HepG2 (cell line): ENCODE data around the gene MFNG. TPM values are rescaled to one million over a fixed set of nuclear protein-coding genes. Genes with fewer than 3 reads are reported as not detected.

Experiments
- ATAC-seq: fragments of 200-7000 bp; cut with Tn5 transposase; 3 replicates; pipeline ENCODE4 v1.9.1; 2020; ENCODE audit warnings: mild to moderate bottlenecking, moderate library complexity
- BruUV-seq: library from RNA; stranded (reverse); fragments of 400-500 nt; replicated peaks from 2 replicates; lab custom pipeline; 2021; lab: Mats Ljungman, UMichigan
- CTCF ChIA-PET: fragments of 300-600 bp; formaldehyde crosslinking; extraction: SDS; loops from one replicate; lab custom pipeline; 2021; ENCODE audit warnings: low total read pairs, inconsistent platforms, low intra/inter-chr PET ratio; lab: Yijun Ruan, JAX
- POLR2A ChIA-PET: fragments of 350-600 bp; sonication (Branson Sonifier 250); formaldehyde crosslinking; loops from one replicate; lab custom pipeline; 2020; ENCODE audit warnings: antibody characterized with exemption, inconsistent platforms; lab: Yijun Ruan, JAX
- DNase-seq: peaks from one replicate; pipeline ENCODE4 v3.0.0-alpha.2; 2015; ENCODE audit warnings: low spot score
- FAIRE-seq: peaks from 3 replicates; lab custom pipeline; 2011; peaks lifted over from hg19 to GRCh38; lab: Jason Lieb, UNC
- H2AFZ ChIP-seq: one replicate; pipeline ENCODE4 v1.6.1; 2011; ENCODE audit warnings: low read length, inconsistent platforms
- H3K27ac ChIP-seq: fragments of 300-600 bp; 3 replicates; pipeline ENCODE4 v1.8.0; 2011; ENCODE audit warnings: mixed run types, mild to moderate bottlenecking, mixed read lengths, low read length, inconsistent platforms; ENCODE audit not compliant: insufficient read depth; ENCODE audit errors: extremely low read length
- H3K27me3 ChIP-seq, 2 experiments: fragments of 200-600 bp in 1 of 2; 2 replicates in 1 of 2; 3 replicates in 1 of 2; pipeline versions ENCODE4 v1.6.0 to v1.8.0; 2011; ENCODE audit warnings: low read length in 2 of 2, mild to moderate bottlenecking in 2 of 2, moderate library complexity in 2 of 2, inconsistent platforms in 1 of 2; ENCODE audit not compliant: insufficient read depth in 2 of 2, control insufficient read depth in 1 of 2
- H3K36me3 ChIP-seq, 2 experiments: fragments of 200-600 bp in 1 of 2; replicated peaks in 1 of 2; 2 replicates in 1 of 2; 3 replicates in 1 of 2; pipeline versions ENCODE4 v1.5.1 to v1.8.0; 2011; ENCODE audit warnings: low read length in 2 of 2, inconsistent platforms in 1 of 2; ENCODE audit not compliant: insufficient read depth in 2 of 2, control insufficient read depth in 1 of 2
- H3K4me1 ChIP-seq: 2 replicates; pipeline ENCODE4 v1.5.1; 2012; ENCODE audit warnings: low read length, inconsistent platforms; ENCODE audit not compliant: insufficient read depth
- H3K4me2 ChIP-seq: 2 replicates; pipeline ENCODE4 v1.6.0; 2011; ENCODE audit warnings: low read depth, low read length, inconsistent platforms
- H3K4me3 ChIP-seq, 3 experiments: fragments of 200-600 bp in 1 of 3; sonication (generic), shearing (Covaris generic) in 1 of 3; replicated peaks in 1 of 3; 2 replicates each; pipeline ENCODE4 v1.5.1; 2011 to 2016; ENCODE audit warnings: low read length in 3 of 3, inconsistent platforms in 2 of 3, low read depth in 2 of 3, mild to moderate bottlenecking in 2 of 3, control low read depth in 1 of 3, mixed read lengths in 1 of 3; ENCODE audit not compliant: insufficient read depth in 1 of 3
- H3K79me2 ChIP-seq: one replicate; pipeline ENCODE4 v1.6.1; 2011; ENCODE audit warnings: low read length, inconsistent platforms; ENCODE audit not compliant: insufficient read depth
- H3K9ac ChIP-seq: 2 replicates; pipeline ENCODE4 v1.6.0; 2011; ENCODE audit warnings: mild to moderate bottlenecking, low read depth, low read length, inconsistent platforms; ENCODE audit not compliant: insufficient read depth
- H3K9me3 ChIP-seq: 2 replicates; pipeline ENCODE4 v1.5.1; 2012; ENCODE audit warnings: mild to moderate bottlenecking, low read length
- H4K20me1 ChIP-seq: 2 replicates; pipeline ENCODE4 v1.6.0; 2011; ENCODE audit warnings: inconsistent platforms, mild to moderate bottlenecking, low read length, moderate library complexity; ENCODE audit not compliant: insufficient read depth
- AHR ChIP-seq: IDR thresholded peaks from 2 replicates; pipeline ENCODE4 v1.6.1; 2018; ENCODE audit warnings: missing genetic modification reagents, missing compliant biosample characterization
- ELF3 ChIP-seq: IDR thresholded peaks from 2 replicates; pipeline ENCODE4 v1.6.1; 2016; ENCODE audit warnings: missing genetic modification reagents, missing compliant biosample characterization
- HDAC2 ChIP-seq: sonication (generic); formaldehyde crosslinking; IDR thresholded peaks from 2 replicates; pipeline ENCODE4 v1.4.0; 2020; ENCODE audit warnings: missing genetic modification reagents
- HMG20A ChIP-seq: IDR thresholded peaks from 2 replicates; pipeline ENCODE4 v1.6.1; 2016; ENCODE audit warnings: borderline replicate concordance
- IKZF4 ChIP-seq: sonication (generic); formaldehyde crosslinking; IDR thresholded peaks from 2 replicates; pipeline ENCODE4 v1.5.1; 2020; ENCODE audit warnings: borderline replicate concordance, mild to moderate bottlenecking, low read depth, missing genetic modification reagents; ENCODE audit errors: not compliant biosample characterization
- JDP2 ChIP-seq: sonication (generic); formaldehyde crosslinking; IDR thresholded peaks from 2 replicates; pipeline ENCODE4 v1.8.1; 2022; ENCODE audit warnings: missing genetic modification reagents, borderline replicate concordance
- NRL ChIP-seq: sonication (generic); formaldehyde crosslinking; IDR thresholded peaks from 2 replicates; pipeline ENCODE4 v1.5.0; 2020; ENCODE audit warnings: missing genetic modification reagents, mild to moderate bottlenecking, moderate library complexity, borderline replicate concordance
- ZC3H4 ChIP-seq: sonication (generic); formaldehyde crosslinking; IDR thresholded peaks from 2 replicates; pipeline ENCODE4 v1.4.0; 2020; ENCODE audit warnings: missing genetic modification reagents, borderline replicate concordance
- ZNF597 ChIP-seq: sonication (generic); formaldehyde crosslinking; IDR thresholded peaks from 2 replicates; pipeline ENCODE4 v1.5.0; 2020; ENCODE audit warnings: missing genetic modification reagents
- WGBS: methylation state at CpG from one replicate; pipeline ENCODE4 v1.1.6; 2017; ENCODE audit warnings: low lambda C conversion rate; 5-methylcytosine and 5-hydroxymethylcytosine counted together
- in situ Hi-C: cut with HindIII; loops from 2 replicates; pipeline ENCODE4 v1.10.0; 2017; ENCODE audit warnings: low pct_unique_long_range_greater_than_20kb; ENCODE audit not compliant: extremely low pct_ligation_motif_present
- intact Hi-C: fragments of 100-400 bp; cut with micrococcal nuclease; formaldehyde crosslinking; loops from one replicate; pipeline ENCODE4 v1.10.0; 2022; ENCODE audit not compliant: unreplicated experiment
- polyA plus RNA-seq, 8 experiments: library from polyadenylated mRNA; depleted of rRNA in 3 of 8; stranded (reverse) in 7 of 8; unstranded in 1 of 8; fragments of >200 nt; fragmentation: Illumina TruSeq in 4 of 8; extraction: Trizol in 4 of 8; gene quantifications; 2 replicates each; pipeline versions ENCODE4 v1.2.1 to v1.2.3, GENCODE V29; 2011 to 2016; ENCODE audit warnings: low read depth in 4 of 8, missing spikeins in 1 of 8, mixed read lengths in 1 of 8; ENCODE audit not compliant: insufficient read depth in 1 of 8
- total RNA-seq, 5 experiments: library from RNA; depleted of rRNA; stranded (reverse); fragments of >200 nt; fragmentation: Illumina TruSeq; extraction: Trizol; gene quantifications; 2 replicates each; pipeline ENCODE4 v1.2.3, GENCODE V29; 2016; ENCODE audit warnings: low read depth in 1 of 5

The MFNG gene
- total and polyA plus RNA-seq, 2 of the 13 experiments (the other 11 are each of a cell fraction or from before 2014, with no cell fraction given): 1.0 to 11.7 TPM

GRCh38 chr22:37488337-37489135 lies 2.4 kb upstream of the MFNG start (continued):
- TF ChIP-seq ZNF597 (CRISPR knock-in tag): no peak
- TF ChIP-seq ELF3 (CRISPR knock-in tag): peak; percentile 45; the same call in 1 of the 2 replicates
- peak; percentile 28; the same call in 1 of the 2 replicates for TF ChIP-seq NRL (CRISPR knock-in tag)
- TF ChIP-seq JDP2 (CRISPR knock-in tag): no peak
- no peak for TF ChIP-seq AHR (CRISPR knock-in tag)
- no peak for TF ChIP-seq ZC3H4 (CRISPR knock-in tag)
- TF ChIP-seq HMG20A (CRISPR knock-in tag): peak; percentile 45; the same call in 1 of the 2 replicates
- TF ChIP-seq, all 625 proteins: peak for 165

GRCh38 chr22:37487571-37487970 lies 1.4 kb upstream of the MFNG start:
- Histone ChIP-seq H3K79me2 (no peaks in the 10 kb centered on the region), H4K20me1 (no peaks in the 10 kb centered on the region), H3K27me3 (0 out of 5 replicates have a peak, but pooled peaks cover 0 to 14% of the 10 kb centered on the region in 2 experiments), H2AFZ (no peak overlapping the region), H3K27ac (no peak overlapping the region), H3K4me2 (peak overlapping the region; percentile 71), H3K4me1 (peaks cover 74% of the 10 kb centered on the region), H3K9me3 (no peaks in the 10 kb centered on the region), H3K4me3 (no peak overlapping the region), H3K9ac (no peak overlapping the region), H3K36me3 (peaks cover 4 to 14% of the 10 kb centered on the region in 2 experiments; a peak in 3 of 5 replicates)
- CTCF ChIA-PET: no interaction called here
- no TSS peak for BruUV-seq
- TF ChIP-seq IKZF4 (CRISPR knock-in tag) (peak; percentile 13), HDAC2 (CRISPR knock-in tag) (no peak)
- 22% methylated on average over 2 of the region's 4 CpGs for WGBS
- FAIRE-seq (no peak), DNase-seq (no peak), ATAC-seq (no peak)
- POLR2A ChIA-PET: interaction anchor here (1.8 kb wide), 1 partner anchor 14 kb away, joined by 9 read pairs; no protein-coding TSS in a partner anchor
- intact Hi-C loops (no loop called here), in situ Hi-C loops (no loop called here)
